ENCODE results near the gene RHOG. TPM values are rescaled to one million over a fixed set of nuclear protein-coding genes. Genes with fewer than 3 reads are reported as not detected.

RHOG gene
- total RNA-seq, 1 donor from 2014 or later = 23.1 TPM

- Histone ChIP-seq H3K4me3 (no peak overlapping the region), H3K36me3 (no peaks in the 10 kb centered on the region), H3K9me3 (replicated peaks) (no peaks in the 10 kb centered on the region), H3K27me3 (ENCODE audit: low read depth) (peaks cover 69% of the 10 kb centered on the region), H3K4me1 (peaks cover 34% of the 10 kb centered on the region), H3K27ac (replicated peaks) (no peak overlapping the region)
- intact Hi-C loops (cut with micrococcal nuclease) = no loop called here
- no peak for DNase-seq
- TF ChIP-seq CTCF (IDR thresholded peaks at IDR 0.05; ENCODE audit: borderline replicate concordance) = no peak
Measured at GRCh38 chr11:3877364-3878257, 36.9 kb upstream of the RHOG start.

GRCh38 chr11:3876613-3877012, 35.9 kb upstream of the RHOG start:
- H3K4me1 ChIP-seq = peaks cover 34% of the 10 kb centered on the region
- H3K27ac ChIP-seq (replicated peaks) = no peak overlapping the region
- intact Hi-C loops (cut with micrococcal nuclease) = no loop called here
- H3K4me3 ChIP-seq = no peak overlapping the region
- peaks cover 69% of the 10 kb centered on the region for H3K27me3 ChIP-seq (ENCODE audit: low read depth)
- no peaks in the 10 kb centered on the region for H3K9me3 ChIP-seq (replicated peaks)
- TF ChIP-seq CTCF (IDR thresholded peaks at IDR 0.05; ENCODE audit: borderline replicate concordance) = no peak
- H3K36me3 ChIP-seq = no peaks in the 10 kb centered on the region
- no peak for DNase-seq

- H3K27ac ChIP-seq (replicated peaks) = no peak overlapping the region
- peaks cover 92% of the 10 kb centered on the region for H3K27me3 ChIP-seq (ENCODE audit: low read depth)
- DNase-seq = no peak
- peaks cover 13% of the 10 kb centered on the region for H3K4me1 ChIP-seq
- no peak overlapping the region for H3K4me3 ChIP-seq
- intact Hi-C loops (cut with micrococcal nuclease) = no loop called here
- no peaks in the 10 kb centered on the region for H3K36me3 ChIP-seq
- no peaks in the 10 kb centered on the region for H3K9me3 ChIP-seq (replicated peaks)
- no peak for TF ChIP-seq CTCF (IDR thresholded peaks at IDR 0.05; ENCODE audit: borderline replicate concordance)
Measured at GRCh38 chr11:3873712-3874349, 33.1 kb upstream of the RHOG start.

- Histone ChIP-seq H3K36me3 (no peaks in the 10 kb centered on the region), H3K4me1 (peaks cover 53% of the 10 kb centered on the region), H3K9me3 (replicated peaks) (no peaks in the 10 kb centered on the region), H3K27me3 (ENCODE audit: low read depth) (peaks cover 43% of the 10 kb centered on the region), H3K27ac (replicated peaks) (peak overlapping the region; percentile 74), H3K4me3 (peak overlapping the region; percentile 7)
- DNase-seq = peak; percentile 30
- intact Hi-C loops (cut with micrococcal nuclease) = no loop called here
- TF ChIP-seq CTCF (IDR thresholded peaks at IDR 0.05; ENCODE audit: borderline replicate concordance) = no peak
Measured at GRCh38 chr11:3867209-3868091, 26.7 kb upstream of the RHOG start.

GRCh38 chr11:3866836-3867208, 26.1 kb upstream of the RHOG start:
- H3K27me3 ChIP-seq (ENCODE audit: low read depth) = peaks cover 37% of the 10 kb centered on the region
- no peak overlapping the region for H3K4me3 ChIP-seq
- no peaks in the 10 kb centered on the region for H3K9me3 ChIP-seq (replicated peaks)
- H3K36me3 ChIP-seq = no peaks in the 10 kb centered on the region
- no peak for TF ChIP-seq CTCF (IDR thresholded peaks at IDR 0.05; ENCODE audit: borderline replicate concordance)
- intact Hi-C loops (cut with micrococcal nuclease) = no loop called here
- H3K27ac ChIP-seq (replicated peaks) = peak overlapping the region; percentile 74
- DNase-seq = no peak
- H3K4me1 ChIP-seq = peaks cover 58% of the 10 kb centered on the region

Measured in left ventricle myocardium inferior (tissue), 1 donor.